Endothelial cell of umbilical vein (primary cell): ENCODE measurements around the gene EPHB6. TPM values are rescaled to one million over a fixed set of nuclear protein-coding genes. Genes with fewer than 3 reads are reported as not detected.

ENCODE experiments used
- BruUV-seq: library from RNA; stranded (reverse); fragments of 400-500 nt; replicated peaks from 2 replicates; lab custom pipeline; 2021; lab: Mats Ljungman, UMichigan
- CTCF ChIA-PET: fragments of 300-600, 350-600 bp; sonication (Branson Sonifier 250); formaldehyde crosslinking; loops from one replicate; lab custom pipeline; 2021; ENCODE audit warnings: antibody characterized with exemption, inconsistent platforms; lab: Charles Lee
- POLR2A ChIA-PET: fragments of 300-600, 350-600 bp; sonication (Branson Sonifier 250); formaldehyde crosslinking; loops from one replicate; lab custom pipeline; 2021; ENCODE audit warnings: antibody characterized with exemption, inconsistent platforms; lab: Charles Lee
- DNase-seq: peaks from one replicate; pipeline ENCODE4 v3.0.0-alpha.2; 2011; ENCODE audit warnings: low read depth, low spot score
- FAIRE-seq: peaks from 2 replicates; lab custom pipeline; 2011; peaks lifted over from hg19 to GRCh38; lab: Jason Lieb, UNC
- H2AFZ ChIP-seq: 2 replicates; pipeline ENCODE4 v1.6.0; 2012; ENCODE audit warnings: low read depth, low read length, control low read depth, inconsistent platforms
- H3K27ac ChIP-seq: 2 replicates; pipeline ENCODE4 v1.5.1; 2011; ENCODE audit warnings: low read depth, mild to moderate bottlenecking, control low read depth, low read length, moderate library complexity; ENCODE audit not compliant: insufficient read depth
- H3K27me3 ChIP-seq, 2 experiments: 2 replicates each; pipeline versions ENCODE4 v1.6.0 to v1.6.1; 2011; ENCODE audit warnings: low read length in 2 of 2, mixed read lengths in 1 of 2; ENCODE audit not compliant: control insufficient read depth in 2 of 2, insufficient read depth in 2 of 2
- H3K36me3 ChIP-seq, 2 experiments: 2 replicates in 1 of 2; 3 replicates in 1 of 2; pipeline ENCODE4 v1.5.1; 2011; ENCODE audit warnings: low read length in 2 of 2, mild to moderate bottlenecking in 1 of 2, moderate library complexity in 1 of 2; ENCODE audit not compliant: control insufficient read depth in 2 of 2, insufficient read depth in 2 of 2; ENCODE audit errors: extremely low read depth in 1 of 2
- H3K4me1 ChIP-seq: 3 replicates; pipeline ENCODE4 v1.5.1; 2011; ENCODE audit warnings: mild to moderate bottlenecking, low read length; ENCODE audit not compliant: control insufficient read depth, insufficient read depth; ENCODE audit errors: extremely low read depth
- H3K4me2 ChIP-seq: 2 replicates; pipeline ENCODE4 v1.6.1; 2011; ENCODE audit warnings: low read length, control low read depth, mixed read lengths; ENCODE audit not compliant: insufficient read depth
- H3K4me3 ChIP-seq, 3 experiments: fragments of 200-600 bp in 1 of 3; sonication (generic), shearing (Covaris generic) in 1 of 3; replicated peaks in 1 of 3; 2 replicates each; pipeline ENCODE4 v1.5.1; 2011 to 2016; ENCODE audit warnings: control low read depth in 3 of 3, low read length in 3 of 3, mild to moderate bottlenecking in 2 of 3, inconsistent platforms in 1 of 3, low read depth in 1 of 3, moderate library complexity in 1 of 3; ENCODE audit not compliant: insufficient read depth in 1 of 3
- H3K79me2 ChIP-seq: 2 replicates; pipeline ENCODE4 v1.6.0; 2012; ENCODE audit warnings: low read length, inconsistent platforms; ENCODE audit not compliant: control insufficient read depth, insufficient read depth
- H3K9ac ChIP-seq: replicated peaks from 2 replicates; pipeline ENCODE3; 2011; ENCODE audit warnings: low read length, control low read depth; ENCODE audit not compliant: insufficient read depth; ENCODE audit errors: extremely low read depth
- H3K9me1 ChIP-seq: replicated peaks from 3 replicates; pipeline ENCODE4 v1.6.0; 2011; ENCODE audit warnings: mild to moderate bottlenecking, low read length; ENCODE audit not compliant: control insufficient read depth, insufficient read depth; ENCODE audit errors: extremely low read depth
- H3K9me3 ChIP-seq: replicated peaks from 2 replicates; pipeline ENCODE4 v1.5.1; 2012; ENCODE audit warnings: low read length, inconsistent platforms; ENCODE audit not compliant: control insufficient read depth, insufficient read depth
- H4K20me1 ChIP-seq: replicated peaks from 2 replicates; pipeline ENCODE3; 2011; ENCODE audit warnings: mild to moderate bottlenecking, low read length; ENCODE audit not compliant: control insufficient read depth, insufficient read depth; ENCODE audit errors: extremely low read depth
- CTCF ChIP-seq, 2 donors: IDR thresholded peaks; 1 replicate in 1 of 2; 2 replicates in 1 of 2; pipeline ENCODE4 v1.5.1; 2011; ENCODE audit warnings: low read length in 2 of 2, mild to moderate bottlenecking in 2 of 2, moderate library complexity in 2 of 2, control low read depth in 1 of 2, inconsistent platforms in 1 of 2, low read depth in 1 of 2; ENCODE audit not compliant: insufficient read depth in 1 of 2; ENCODE audit errors: extremely low read depth in 1 of 2
- EZH2 ChIP-seq: IDR thresholded peaks from 2 replicates; pipeline ENCODE4 v1.6.1; 2012; ENCODE audit warnings: borderline replicate concordance, low read depth, mild to moderate bottlenecking, moderate library complexity, low read length, inconsistent platforms; ENCODE audit not compliant: severe bottlenecking
- JUN ChIP-seq: IDR thresholded peaks from 2 replicates; pipeline ENCODE4 v1.6.1; 2011; ENCODE audit warnings: borderline replicate concordance, low read depth; ENCODE audit not compliant: insufficient read length, insufficient read depth
- POLR2A ChIP-seq: IDR thresholded peaks from 2 replicates; pipeline ENCODE4 v1.6.1; 2012; ENCODE audit warnings: low read depth, mild to moderate bottlenecking, control low read depth, low read length
- POLR2AphosphoS5 ChIP-seq: IDR thresholded peaks from 2 replicates; pipeline ENCODE4 v1.6.1; 2012; ENCODE audit warnings: low read depth, mild to moderate bottlenecking, control low read depth, low read length, moderate library complexity; ENCODE audit not compliant: insufficient read depth
- dilution Hi-C: fragments of 300-500 bp; cut with MboI; formaldehyde crosslinking; loops from one replicate; pipeline ENCODE4 v1.15.0; 2019; ENCODE audit warnings: low sequenced_read_pairs; ENCODE audit not compliant: extremely low pct_ligation_motif_present
- intact Hi-C: fragments of 100-400 bp; cut with micrococcal nuclease; formaldehyde crosslinking; loops from one replicate; pipeline ENCODE4 v1.10.0; 2022
- polyA plus RNA-seq, 4 experiments: library from polyadenylated mRNA; depleted of rRNA in 3 of 4; stranded (reverse) in 3 of 4; unstranded in 1 of 4; fragments of >200 nt; gene quantifications; 2 replicates each; pipeline versions ENCODE4 v1.2.1 to v1.2.3, GENCODE V29; 2011 to 2012; ENCODE audit warnings: missing spikeins in 1 of 4
- total RNA-seq: library from RNA; stranded (reverse); gene quantifications from 2 replicates; pipeline ENCODE4 v1.2.3, GENCODE V29; 2021
- TF ChIP-seq, protein P1 (sequence below): IDR thresholded peaks from 2 replicates; pipeline ENCODE4 v1.6.1; 2011; ENCODE audit not compliant: insufficient read depth, insufficient read length

EPHB6 gene
- total and polyA plus RNA-seq, 2 donors (not counting 3 experiments of a cell fraction or from before 2014, with no cell fraction given), result 0.86 to 2.9 TPM

DNA sequence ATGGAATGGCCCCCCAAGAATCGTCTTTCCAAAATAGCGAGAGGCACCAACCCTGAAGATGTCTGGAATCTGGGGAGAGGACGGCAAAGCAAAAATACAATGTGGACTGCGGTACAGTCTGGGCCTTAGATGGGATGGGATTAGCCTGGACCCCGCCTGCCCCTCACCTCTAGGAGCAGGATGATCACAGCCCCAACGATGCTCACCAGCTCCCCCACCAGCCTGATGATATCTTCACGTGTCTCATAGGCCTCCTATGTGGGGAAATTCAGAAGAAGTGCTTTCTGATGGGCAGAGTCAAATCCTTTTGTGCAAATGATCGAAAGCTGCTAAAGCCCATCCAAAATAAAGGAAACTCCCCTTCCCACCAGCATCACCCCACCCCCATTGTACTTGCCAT lies 60.4 kb downstream of the EPHB6 start:
- H3K27me3 ChIP-seq, result no peaks in the 10 kb centered on the region
- no peak for FAIRE-seq
- no peak for DNase-seq
- no peaks in the 10 kb centered on the region for H3K9me3 ChIP-seq
- intact Hi-C loops, result no loop called here
- no peak overlapping the region for H3K4me3 ChIP-seq
- BruUV-seq, result no TSS peak
- no peak overlapping the region for H2AFZ ChIP-seq
- H3K27ac ChIP-seq, result no peak overlapping the region
- no peaks in the 10 kb centered on the region for H4K20me1 ChIP-seq
- POLR2A ChIA-PET, result no interaction called here
- CTCF ChIA-PET, result interaction anchor here (1.3 kb wide), 1 partner anchor 300 kb away, joined by 3 read pairs; no protein-coding TSS in a partner anchor
- dilution Hi-C loops, result no loop called here
- no peak overlapping the region for H3K4me2 ChIP-seq
- no peaks in the 10 kb centered on the region for H3K9me1 ChIP-seq
- TF ChIP-seq JUN (no peak), EZH2 (no peak)
- no peaks in the 10 kb centered on the region for H3K36me3 ChIP-seq
- no peaks in the 10 kb centered on the region for H3K4me1 ChIP-seq
- H3K79me2 ChIP-seq, result no peaks in the 10 kb centered on the region
- no peak overlapping the region for H3K9ac ChIP-seq

GRCh38 chr7:142916508-142916907 lies 61.6 kb downstream of the EPHB6 start:
- Histone ChIP-seq H3K79me2 (no peaks in the 10 kb centered on the region), H3K36me3 (no peaks in the 10 kb centered on the region), H3K27me3 (peaks cover 0 to 2% of the 10 kb centered on the region in 2 experiments), H3K9ac (no peak overlapping the region), H3K9me1 (no peaks in the 10 kb centered on the region), H3K4me1 (no peaks in the 10 kb centered on the region), H3K4me3 (no peak overlapping the region), H3K4me2 (no peak overlapping the region), H4K20me1 (no peaks in the 10 kb centered on the region), H3K9me3 (no peaks in the 10 kb centered on the region), H3K27ac (no peak overlapping the region), H2AFZ (no peak overlapping the region)
- CTCF ChIA-PET, result interaction anchor here (0.9 kb wide), 1 partner anchor 284 kb away, joined by 3 read pairs; no protein-coding TSS in a partner anchor
- POLR2A ChIA-PET, result no interaction called here
- intact Hi-C loops, result no loop called here
- BruUV-seq, result no TSS peak
- DNase-seq, result no peak
- FAIRE-seq, result no peak
- TF ChIP-seq POLR2AphosphoS5, result no peak
- no peak for TF ChIP-seq POLR2A
- TF ChIP-seq CTCF (IDR thresholded peaks at IDR 0.05; ENCODE audit: extremely low read depth in 1 of 2, insufficient read depth in 1 of 2, low read depth in 1 of 2, low read length in 2 of 2), result no peak
- TF ChIP-seq, protein P1, sequence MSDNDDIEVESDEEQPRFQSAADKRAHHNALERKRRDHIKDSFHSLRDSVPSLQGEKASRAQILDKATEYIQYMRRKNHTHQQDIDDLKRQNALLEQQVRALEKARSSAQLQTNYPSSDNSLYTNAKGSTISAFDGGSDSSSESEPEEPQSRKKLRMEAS, result no peak
- no peak for TF ChIP-seq EZH2
- TF ChIP-seq JUN, result no peak
- dilution Hi-C loops, result no loop called here
